ENCODE measurements around the gene NDNF.

NDNF gene

GRCh38 chr4:121070696-121071639 is 1.4 kb downstream of the NDNF start:
- no peak for DNase-seq (ENCODE audit: low read depth, low spot score)

- no peak for DNase-seq (ENCODE audit: low read depth, low spot score)
These were observed 2.1 kb downstream of the NDNF start for GRCh38 chr4:121070274-121070673.

GRCh38 chr4:121069430-121069829 is 2.9 kb downstream of the NDNF start:
- no peak for DNase-seq (ENCODE audit: low read depth, low spot score)

- DNase-seq (ENCODE audit: low read depth, low spot score), result no peak
These were observed 7.9 kb downstream of the NDNF start for GRCh38 chr4:121064482-121064881.

GRCh38 chr4:121062521-121062920 is 9.8 kb downstream of the NDNF start:
- DNase-seq (ENCODE audit: low read depth, low spot score), result no peak

- no peak for DNase-seq (ENCODE audit: low read depth, low spot score)
These were observed 10.5 kb downstream of the NDNF start for GRCh38 chr4:121061861-121062260.

GRCh38 chr4:121061215-121061614 is 11.1 kb downstream of the NDNF start:
- no peak for DNase-seq (ENCODE audit: low read depth, low spot score)

- no peak for DNase-seq (ENCODE audit: low read depth, low spot score)
These were observed 14.8 kb downstream of the NDNF start for GRCh38 chr4:121057466-121057922.

- DNase-seq (ENCODE audit: low read depth, low spot score), result no peak
These were observed 16.3 kb downstream of the NDNF start for GRCh38 chr4:121056066-121056465.

GRCh38 chr4:121054373-121054772 is 18.0 kb downstream of the NDNF start:
- DNase-seq (ENCODE audit: low read depth, low spot score), result no peak

- no peak for DNase-seq (ENCODE audit: low read depth, low spot score)
These were observed 18.7 kb downstream of the NDNF start for GRCh38 chr4:121053601-121054143.

- DNase-seq (ENCODE audit: low read depth, low spot score), result no peak
These were observed 22.0 kb downstream of the NDNF start for GRCh38 chr4:121050300-121050699.

GRCh38 chr4:121049072-121049599 is 23.2 kb downstream of the NDNF start:
- no peak for DNase-seq (ENCODE audit: low read depth, low spot score)

GRCh38 chr4:121048165-121048564 is 24.2 kb downstream of the NDNF start:
- no peak for DNase-seq (ENCODE audit: low read depth, low spot score)

- DNase-seq (ENCODE audit: low read depth, low spot score), result no peak
These were observed 30.8 kb downstream of the NDNF start for GRCh38 chr4:121041307-121042090.

GRCh38 chr4:121034017-121034416 is 38.3 kb downstream of the NDNF start:
- no peak for DNase-seq (ENCODE audit: low read depth, low spot score)

GRCh38 chr4:121030711-121031110 is 41.6 kb downstream of the NDNF start:
- no peak for DNase-seq (ENCODE audit: low read depth, low spot score)

- no peak for DNase-seq (ENCODE audit: low read depth, low spot score)
These were observed 42.2 kb downstream of the NDNF start for GRCh38 chr4:121030131-121030530.

- no peak for DNase-seq (ENCODE audit: low read depth, low spot score)
These were observed 46.3 kb downstream of the NDNF start for GRCh38 chr4:121026034-121026433.

GRCh38 chr4:121025540-121025939 is 46.8 kb downstream of the NDNF start:
- no peak for DNase-seq (ENCODE audit: low read depth, low spot score)

- DNase-seq (ENCODE audit: low read depth, low spot score), result no peak
These were observed 53.8 kb downstream of the NDNF start for GRCh38 chr4:121018543-121018942.

GRCh38 chr4:121016611-121017010 is 55.7 kb downstream of the NDNF start:
- DNase-seq (ENCODE audit: low read depth, low spot score), result no peak

All from iPS DF 19.7 (cell line).